ENCODE data around the gene TFF2.

The TFF2 gene

GRCh38 chr21:42350927-42351426 is at the start of gene TFF2:
Gene TFF2, minus strand, starts transcription at chr21:42350994. Its CDS starts 37 bp downstream, at chr21:42350957.
- DNase-seq (ENCODE audit: low spot score) = no peak

GRCh38 chr21:42400525-42400924 is 49.7 kb upstream of the TFF2 start:
- no peak for DNase-seq (ENCODE audit: low spot score)

GRCh38 chr21:42398436-42399028 is 47.7 kb upstream of the TFF2 start:
- peak; percentile 76 for DNase-seq (ENCODE audit: low spot score)

GRCh38 chr21:42397746-42398394 is 47.1 kb upstream of the TFF2 start:
- DNase-seq (ENCODE audit: low spot score) = no peak

GRCh38 chr21:42396799-42397745 is 46.3 kb upstream of the TFF2 start:
- peak; percentile 82 for DNase-seq (ENCODE audit: low spot score)

GRCh38 chr21:42395905-42396651 is 45.3 kb upstream of the TFF2 start, which contains the start of gene TMPRSS3:
Gene TMPRSS3, minus strand, starts transcription at chr21:42396052. Its CDS starts 635 bp downstream, at chr21:42395417.
- no peak for DNase-seq (ENCODE audit: low spot score)

- no peak for DNase-seq (ENCODE audit: low spot score)
Measured at GRCh38 chr21:42395302-42395701, 44.5 kb upstream of the TFF2 start.

- no peak for DNase-seq (ENCODE audit: low spot score)
Measured at GRCh38 chr21:42393443-42393950, 42.7 kb upstream of the TFF2 start.

- no peak for DNase-seq (ENCODE audit: low spot score)
Measured at GRCh38 chr21:42392731-42393442, 42.1 kb upstream of the TFF2 start.

- no peak for DNase-seq (ENCODE audit: low spot score)
Measured at GRCh38 chr21:42391297-42391696, 40.5 kb upstream of the TFF2 start.

- no peak for DNase-seq (ENCODE audit: low spot score)
Measured at GRCh38 chr21:42390696-42391095, 39.9 kb upstream of the TFF2 start.

GRCh38 chr21:42390193-42390592 is 39.4 kb upstream of the TFF2 start:
- no peak for DNase-seq (ENCODE audit: low spot score)

GRCh38 chr21:42389449-42389835 is 38.6 kb upstream of the TFF2 start:
- DNase-seq (ENCODE audit: low spot score) = no peak

- no peak for DNase-seq (ENCODE audit: low spot score)
Measured at GRCh38 chr21:42388740-42389448, 38.1 kb upstream of the TFF2 start.

GRCh38 chr21:42387843-42388340 is 37.1 kb upstream of the TFF2 start:
- no peak for DNase-seq (ENCODE audit: low spot score)

GRCh38 chr21:42387164-42387563 is 36.4 kb upstream of the TFF2 start:
- DNase-seq (ENCODE audit: low spot score) = no peak

- DNase-seq (ENCODE audit: low spot score) = no peak
Measured at GRCh38 chr21:42386034-42386591, 35.3 kb upstream of the TFF2 start.

GRCh38 chr21:42385619-42386018 is 34.8 kb upstream of the TFF2 start:
- no peak for DNase-seq (ENCODE audit: low spot score)

- no peak for DNase-seq (ENCODE audit: low spot score)
Measured at GRCh38 chr21:42384989-42385388, 34.2 kb upstream of the TFF2 start.
